KMS-11 (cell line): ENCODE measurements around the gene KLF16.

ENCODE experiments used
- H2AFZ ChIP-seq: fragments of 200-600 bp; sonication (generic); 2 replicates; pipeline ENCODE4 v1.6.1; 2016; ENCODE audit warnings: antibody characterized with exemption, mixed run types, low read depth
- H3K27ac ChIP-seq: fragments of 200-600 bp; sonication (generic); 2 replicates; pipeline ENCODE4 v1.6.1; 2016; ENCODE audit warnings: mild to moderate bottlenecking, mixed run types
- H3K27me3 ChIP-seq: fragments of 200-600 bp; sonication (generic); 2 replicates; pipeline ENCODE4 v1.6.1; 2017; ENCODE audit warnings: mild to moderate bottlenecking, low read depth, mixed run types, moderate library complexity; ENCODE audit not compliant: insufficient read depth
- H3K36me3 ChIP-seq: fragments of 200-600 bp; sonication (generic); 2 replicates; pipeline ENCODE4 v1.6.1; 2017; ENCODE audit warnings: mild to moderate bottlenecking, mixed run types; ENCODE audit not compliant: insufficient read depth
- H3K4me1 ChIP-seq: fragments of 200-600 bp; sonication (generic); 2 replicates; pipeline ENCODE4 v1.6.1; 2016; ENCODE audit warnings: mild to moderate bottlenecking, low read depth, mixed run types; ENCODE audit not compliant: poor library complexity, severe bottlenecking
- H3K4me2 ChIP-seq: fragments of 200-600 bp; sonication (generic); 2 replicates; pipeline ENCODE4 v1.7.0; 2016; ENCODE audit warnings: mild to moderate bottlenecking, mixed run types
- H3K4me3 ChIP-seq: fragments of 200-600 bp; sonication (generic); IDR thresholded peaks from 2 replicates; pipeline ENCODE4 v1.6.1; 2017; ENCODE audit warnings: low read depth, low read length, mixed read lengths; ENCODE audit not compliant: insufficient read depth
- H3K79me2 ChIP-seq: fragments of 200-600 bp; sonication (generic); 2 replicates; pipeline ENCODE4 v1.6.1; 2016; ENCODE audit warnings: low read depth, mixed run types; ENCODE audit not compliant: insufficient read depth
- H3K9ac ChIP-seq: fragments of 200-600 bp; sonication (generic); 2 replicates; pipeline ENCODE4 v1.6.1; 2016; ENCODE audit warnings: mild to moderate bottlenecking, mixed run types
- H4K20me1 ChIP-seq: fragments of 200-600 bp; sonication (generic); 2 replicates; pipeline ENCODE4 v1.6.1; 2016; ENCODE audit warnings: mild to moderate bottlenecking, mixed run types; ENCODE audit not compliant: insufficient read depth
- TF ChIP-seq, protein P1 (sequence below): fragments of 200-600 bp; sonication (generic); conservative IDR thresholded peaks from 2 replicates; pipeline ENCODE4 v1.6.1; 2017; ENCODE audit warnings: low read depth, mild to moderate bottlenecking, antibody characterized with exemption, low read length, moderate library complexity, mixed read lengths

KLF16 gene

DNA sequence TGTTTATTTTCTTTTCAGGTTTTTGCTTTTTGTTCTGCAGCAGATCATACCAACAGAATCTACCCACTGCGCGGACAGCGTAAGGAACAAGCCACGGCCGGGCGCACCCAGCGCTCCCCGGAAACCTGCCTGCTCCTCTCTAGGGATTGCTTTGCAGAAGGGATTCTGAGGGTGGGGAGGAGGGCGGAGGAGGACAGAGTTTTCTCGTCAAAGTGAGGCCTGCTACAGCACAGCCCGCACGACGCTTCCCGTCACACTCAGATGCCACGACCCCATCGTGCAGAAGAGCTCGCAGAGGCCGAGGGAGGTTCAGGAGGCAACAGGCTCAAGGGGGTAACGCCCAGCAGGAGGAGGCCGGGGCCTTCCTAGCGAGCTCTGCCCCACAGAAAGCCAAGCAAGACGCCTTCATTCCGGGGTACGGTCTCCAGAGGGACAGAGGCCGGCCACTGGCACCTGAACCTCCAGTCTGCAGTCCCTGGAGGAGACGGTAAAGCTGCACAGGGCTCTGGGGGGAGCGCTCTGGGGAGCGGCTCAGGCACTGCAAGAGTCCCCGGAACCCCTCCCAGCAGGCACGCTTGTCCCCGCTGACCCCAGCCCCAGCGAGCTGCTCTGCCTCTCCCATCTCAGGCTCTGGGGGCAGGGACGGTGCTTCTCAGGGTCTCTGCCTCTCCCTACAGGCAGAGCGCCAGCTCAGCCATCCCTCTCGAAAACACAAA, 22.0 kb downstream of the KLF16 start:
- Histone ChIP-seq H3K79me2 (peaks cover 85% of the 10 kb centered on the region), H3K4me1 (peaks cover 4% of the 10 kb centered on the region), H3K27me3 (no peaks in the 10 kb centered on the region), H3K27ac (no peak overlapping the region), H3K36me3 (no peaks in the 10 kb centered on the region), H2AFZ (no peak overlapping the region), H3K4me3 (no peak overlapping the region), H3K4me2 (no peak overlapping the region), H4K20me1 (peaks cover 4% of the 10 kb centered on the region; the same call in 1 of the 2 replicates), H3K9ac (no peak overlapping the region)
- TF ChIP-seq, protein P1, sequence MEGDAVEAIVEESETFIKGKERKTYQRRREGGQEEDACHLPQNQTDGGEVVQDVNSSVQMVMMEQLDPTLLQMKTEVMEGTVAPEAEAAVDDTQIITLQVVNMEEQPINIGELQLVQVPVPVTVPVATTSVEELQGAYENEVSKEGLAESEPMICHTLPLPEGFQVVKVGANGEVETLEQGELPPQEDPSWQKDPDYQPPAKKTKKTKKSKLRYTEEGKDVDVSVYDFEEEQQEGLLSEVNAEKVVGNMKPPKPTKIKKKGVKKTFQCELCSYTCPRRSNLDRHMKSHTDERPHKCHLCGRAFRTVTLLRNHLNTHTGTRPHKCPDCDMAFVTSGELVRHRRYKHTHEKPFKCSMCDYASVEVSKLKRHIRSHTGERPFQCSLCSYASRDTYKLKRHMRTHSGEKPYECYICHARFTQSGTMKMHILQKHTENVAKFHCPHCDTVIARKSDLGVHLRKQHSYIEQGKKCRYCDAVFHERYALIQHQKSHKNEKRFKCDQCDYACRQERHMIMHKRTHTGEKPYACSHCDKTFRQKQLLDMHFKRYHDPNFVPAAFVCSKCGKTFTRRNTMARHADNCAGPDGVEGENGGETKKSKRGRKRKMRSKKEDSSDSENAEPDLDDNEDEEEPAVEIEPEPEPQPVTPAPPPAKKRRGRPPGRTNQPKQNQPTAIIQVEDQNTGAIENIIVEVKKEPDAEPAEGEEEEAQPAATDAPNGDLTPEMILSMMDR, result no peak

DNA sequence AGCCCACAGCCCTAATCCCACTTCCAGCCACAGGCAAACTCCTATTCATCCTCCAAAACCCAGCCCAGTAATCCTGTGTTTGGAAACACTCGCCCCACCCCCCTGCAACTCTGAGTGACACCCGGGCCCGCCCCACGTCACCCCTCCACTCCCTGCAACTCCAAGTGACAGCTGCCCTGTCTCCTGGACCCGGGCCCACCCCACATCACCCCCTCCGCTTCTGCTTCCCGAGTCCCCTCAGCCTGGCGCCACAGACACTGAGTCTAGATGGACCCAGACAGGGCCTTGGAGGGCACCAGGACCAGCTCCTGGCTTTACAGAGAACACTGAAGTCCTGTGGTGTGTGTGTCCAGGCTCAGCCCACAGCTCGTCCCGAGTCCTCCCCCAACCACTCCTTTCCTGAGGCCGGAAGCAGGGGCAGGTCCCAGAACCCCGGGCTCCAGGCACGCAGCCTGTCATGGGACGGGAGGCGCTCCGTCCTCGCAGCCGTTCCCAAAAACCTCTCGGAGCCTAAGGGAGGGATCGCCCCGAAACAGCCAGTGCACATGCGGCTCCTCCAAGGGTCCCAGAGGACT, 22.8 kb downstream of the KLF16 start:
- Histone ChIP-seq H3K36me3 (no peaks in the 10 kb centered on the region), H3K79me2 (peaks cover 78% of the 10 kb centered on the region), H3K27me3 (no peaks in the 10 kb centered on the region), H2AFZ (no peak overlapping the region), H3K4me3 (no peak overlapping the region), H3K4me2 (no peak overlapping the region), H4K20me1 (peaks cover 4% of the 10 kb centered on the region; the same call in 1 of the 2 replicates), H3K9ac (no peak overlapping the region), H3K4me1 (no peaks in the 10 kb centered on the region), H3K27ac (no peak overlapping the region)
- TF ChIP-seq, protein P1, result no peak

DNA sequence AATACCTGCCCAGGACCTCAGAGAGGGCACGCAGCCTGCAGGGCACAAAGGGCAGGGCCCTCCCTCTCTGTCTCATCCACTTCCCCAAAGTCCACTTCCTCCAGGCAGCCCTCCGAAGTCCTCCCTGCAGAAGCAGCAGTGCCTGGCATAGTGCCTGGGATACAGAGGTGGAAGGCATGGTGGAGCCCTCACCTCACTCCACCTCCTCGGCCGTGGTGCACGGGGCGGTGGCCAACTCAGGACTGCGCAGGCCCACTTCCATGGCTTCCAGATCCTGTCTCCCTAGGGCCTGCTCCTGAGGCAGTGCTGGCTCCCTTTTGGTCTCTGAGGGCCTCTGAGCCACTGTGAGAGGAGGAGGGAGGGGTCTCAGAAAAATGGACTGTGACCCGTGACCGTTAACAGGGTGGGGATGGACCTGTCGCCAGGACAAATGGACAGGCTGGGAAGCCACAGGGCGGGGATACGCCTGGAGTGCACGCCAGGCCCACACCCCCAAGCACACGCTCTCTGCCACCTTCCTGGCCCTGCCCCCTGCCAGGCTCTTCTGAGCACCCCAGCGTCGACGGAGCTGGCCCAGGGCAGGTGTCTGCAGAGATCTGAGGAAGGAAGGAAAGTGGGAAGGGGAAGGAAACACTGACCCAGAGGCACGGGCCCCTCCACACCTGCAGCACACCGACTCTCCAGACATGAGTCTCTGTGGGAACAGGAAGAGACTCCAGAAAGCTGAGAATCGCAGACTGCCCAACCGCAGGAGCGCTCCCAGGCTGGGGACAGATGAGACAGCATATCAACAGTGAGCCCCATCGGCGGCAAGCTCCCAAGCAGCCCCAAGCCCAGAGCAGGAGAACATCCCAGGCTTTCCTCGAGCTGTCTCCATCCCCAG, 23.5 kb downstream of the KLF16 start:
- H3K4me3 ChIP-seq, result no peak overlapping the region
- no peak overlapping the region for H3K4me2 ChIP-seq
- no peak overlapping the region for H2AFZ ChIP-seq
- TF ChIP-seq, protein P1, result no peak
- no peaks in the 10 kb centered on the region for H3K27me3 ChIP-seq
- no peaks in the 10 kb centered on the region for H3K4me1 ChIP-seq
- H4K20me1 ChIP-seq, result peaks cover 4% of the 10 kb centered on the region; the same call in 1 of the 2 replicates
- no peak overlapping the region for H3K9ac ChIP-seq
- H3K79me2 ChIP-seq, result peaks cover 71% of the 10 kb centered on the region; the same call in 1 of the 2 replicates
- H3K27ac ChIP-seq, result no peak overlapping the region
- no peaks in the 10 kb centered on the region for H3K36me3 ChIP-seq

DNA sequence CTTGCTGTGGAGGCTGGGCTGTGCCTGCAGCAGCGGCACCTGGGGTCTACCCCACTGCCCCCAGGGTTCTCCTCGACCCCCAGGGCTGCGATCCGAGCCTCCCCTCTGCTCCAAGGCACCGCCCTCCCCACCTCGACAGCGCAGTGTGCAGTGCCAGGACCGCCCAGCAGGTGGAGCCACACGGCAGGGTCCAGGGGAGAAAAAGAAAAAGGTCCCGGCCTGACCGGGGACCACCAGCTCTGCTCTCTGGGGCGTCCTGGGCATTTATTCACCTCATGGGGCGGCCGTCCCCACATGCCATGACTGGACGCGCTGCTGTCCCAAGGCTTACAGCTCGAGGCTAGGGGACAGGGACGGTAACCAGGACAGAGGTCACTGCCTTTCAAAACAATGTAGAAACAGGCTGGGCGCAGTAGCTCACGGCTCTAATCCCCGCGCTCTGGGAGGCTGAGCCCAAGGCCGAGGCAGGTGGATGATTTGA, 25.7 kb downstream of the KLF16 start:
- no peak overlapping the region for H2AFZ ChIP-seq
- H3K4me3 ChIP-seq, result no peak overlapping the region
- no peaks in the 10 kb centered on the region for H3K4me1 ChIP-seq
- no peak overlapping the region for H3K27ac ChIP-seq
- TF ChIP-seq, protein P1, result peak; percentile 85
- no peaks in the 10 kb centered on the region for H3K36me3 ChIP-seq
- no peak overlapping the region for H3K9ac ChIP-seq
- peaks cover 48% of the 10 kb centered on the region; the same call in 1 of the 2 replicates for H3K79me2 ChIP-seq
- no peak overlapping the region for H3K4me2 ChIP-seq
- peaks cover 4% of the 10 kb centered on the region; the same call in 1 of the 2 replicates for H4K20me1 ChIP-seq
- H3K27me3 ChIP-seq, result no peaks in the 10 kb centered on the region
